CD8-positive, alpha-beta memory T cell (primary cell): ENCODE results near the gene ETS1. TPM values are rescaled to one million over a fixed set of nuclear protein-coding genes. Genes with fewer than 3 reads are reported as not detected.
A peak's percentile ranks its signal among the peaks of the same experiment; 100 is the strongest.

Experiments
- CTCF ChIA-PET: fragments of 350-600 bp; sonication (Branson Sonifier 250); formaldehyde crosslinking; loops from one replicate; lab custom pipeline; 2021; ENCODE audit warnings: antibody characterized with exemption; lab: Charles Lee
- POLR2A ChIA-PET: fragments of 350-600 bp; sonication (Branson Sonifier 250); formaldehyde crosslinking; loops from one replicate; lab custom pipeline; 2021; ENCODE audit warnings: antibody characterized with exemption; lab: Charles Lee
- DNase-seq, 5 donors: peaks; one replicate each; pipeline versions ENCODE4 v3.0.0 to v3.0.0-alpha.2; 2020 to 2022; ENCODE audit warnings: mixed read lengths in 1 of 5
- H3K27ac ChIP-seq: one replicate; pipeline ENCODE4 v1.7.0; 2013; ENCODE audit warnings: low read depth, mild to moderate bottlenecking, low read length, moderate library complexity
- H3K27me3 ChIP-seq: 2 replicates; pipeline ENCODE4 v1.7.0; 2013; ENCODE audit warnings: low read length, mild to moderate bottlenecking; ENCODE audit not compliant: insufficient read depth, poor library complexity, severe bottlenecking
- H3K36me3 ChIP-seq: 2 replicates; pipeline ENCODE4 v1.7.0; 2013; ENCODE audit warnings: mild to moderate bottlenecking, low read length, moderate library complexity; ENCODE audit not compliant: insufficient read depth
- H3K4me1 ChIP-seq: 2 replicates; pipeline ENCODE4 v1.7.0; 2013; ENCODE audit warnings: mild to moderate bottlenecking, low read length, moderate library complexity; ENCODE audit not compliant: insufficient read depth
- H3K4me3 ChIP-seq: 2 replicates; pipeline ENCODE4 v1.7.0; 2013; ENCODE audit warnings: mild to moderate bottlenecking, low read length
- H3K9me3 ChIP-seq: 2 replicates; pipeline ENCODE4 v1.7.0; 2013; ENCODE audit warnings: mild to moderate bottlenecking, low read length
- H3K27ac Mint-ChIP-seq, 8 donors: one replicate each; pipeline ENCODE4 v1.8.0; 2020 to 2021; ENCODE audit warnings: mixed read lengths in 8 of 8, mild to moderate bottlenecking in 6 of 8, inconsistent platforms in 3 of 8, moderate library complexity in 3 of 8
- H3K27me3 Mint-ChIP-seq, 2 donors: one replicate each; pipeline ENCODE4 v1.8.0; 2020 to 2021; ENCODE audit warnings: mixed read lengths in 2 of 2, mild to moderate bottlenecking in 1 of 2, moderate library complexity in 1 of 2
- H3K36me3 Mint-ChIP-seq, 3 donors: one replicate each; pipeline ENCODE4 v1.8.0; 2020 to 2021; ENCODE audit warnings: mixed read lengths in 3 of 3, inconsistent platforms in 1 of 3, mild to moderate bottlenecking in 1 of 3
- H3K4me1 Mint-ChIP-seq, 3 donors: one replicate each; pipeline ENCODE4 v1.8.0; 2020 to 2021; ENCODE audit warnings: mixed read lengths in 3 of 3, inconsistent platforms in 1 of 3, mild to moderate bottlenecking in 1 of 3
- H3K4me3 Mint-ChIP-seq, 7 donors: one replicate each; pipeline ENCODE4 v1.8.0; 2020 to 2021; ENCODE audit warnings: mixed read lengths in 7 of 7, mild to moderate bottlenecking in 6 of 7, moderate library complexity in 4 of 7, inconsistent platforms in 2 of 7
- H3K9me3 Mint-ChIP-seq, 5 donors: one replicate each; pipeline ENCODE4 v1.8.0; 2020 to 2022; ENCODE audit warnings: mixed read lengths in 5 of 5, mild to moderate bottlenecking in 3 of 5, moderate library complexity in 2 of 5, inconsistent platforms in 1 of 5
- polyA plus RNA-seq: library from polyadenylated mRNA; unstranded; fragments of 300-500 nt; fragmentation: Illumina TruSeq; gene quantifications from one replicate; pipeline ENCODE4 v1.2.3, GENCODE V29; 2021
- total RNA-seq, 2 experiments: library from RNA; stranded (reverse); gene quantifications; one replicate each; pipeline ENCODE4 v1.2.3, GENCODE V29; 2021

ETS1 gene
- total and polyA plus RNA-seq, 3 experiments from 2014 or later = 386 to 411 (median 405) TPM

DNA sequence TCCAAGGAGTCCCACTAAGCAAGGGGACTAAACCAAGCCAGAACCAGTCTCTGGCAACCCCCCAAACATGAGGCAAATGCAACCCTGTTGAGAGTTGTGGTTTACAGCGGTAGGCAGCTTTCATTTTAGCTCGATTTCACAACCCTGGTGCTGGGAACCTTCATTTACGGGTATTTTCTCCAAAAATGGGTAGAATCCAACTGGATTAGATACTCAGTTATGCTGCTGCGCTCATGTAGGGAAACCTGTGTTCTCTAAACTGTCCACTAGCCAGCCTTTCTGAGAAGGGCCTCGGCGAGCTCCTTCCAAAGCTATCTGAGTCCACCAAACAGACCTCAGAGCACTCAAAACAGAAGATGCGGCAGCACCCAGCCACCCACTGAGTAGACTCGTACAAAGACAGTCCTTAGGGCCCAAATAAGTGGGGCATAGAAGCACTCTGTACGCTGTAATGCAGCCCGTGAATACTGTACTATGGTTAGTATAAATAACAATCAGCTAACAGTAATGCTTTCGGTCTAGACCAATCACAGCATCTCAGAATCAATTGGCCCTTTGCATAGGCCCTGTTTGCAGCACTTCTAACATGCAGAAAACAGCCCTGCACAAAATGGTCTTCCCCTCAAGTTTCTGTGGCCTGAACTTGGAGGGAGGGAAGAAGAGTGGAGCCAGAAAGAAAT, 104.7 kb downstream of the ETS1 start:
- Mint-ChIP-seq H3K4me1 (peaks cover 96 to 99% (median 97%) of the 10 kb centered on the region in 3 donors), H3K27me3 (peaks cover 0 to 2% of the 10 kb centered on the region in 2 donors), H3K27ac (peak overlapping the region; percentile 82 to 99 (median 96)), H3K4me3 (peak overlapping the region; percentile 72 to 89 (median 81)), H3K9me3 (no peaks in the 10 kb centered on the region), H3K36me3 (peaks cover 50 to 94% (median 68%) of the 10 kb centered on the region in 3 donors)
- peak in 4 of 5 donors; percentile 57 to 83 (median 78) for DNase-seq
- no peaks in the 10 kb centered on the region for H3K9me3 ChIP-seq
- H3K4me3 ChIP-seq = peak overlapping the region; percentile 44
- ChIA-PET CTCF (interaction anchor here (1.0 to 3.1 kb wide), 14 partner anchors 10 to 193 kb away, joined by 3 to 13 read pairs (median 4); no protein-coding TSS in a partner anchor), POLR2A (interaction anchor here (0.5 to 2.0 kb wide), 20 partner anchors 8 to 443 kb away, joined by 3 to 15 read pairs (median 4); no protein-coding TSS in a partner anchor)
- H3K27me3 ChIP-seq = no peaks in the 10 kb centered on the region
- peaks cover 96% of the 10 kb centered on the region for H3K4me1 ChIP-seq
- peak overlapping the region; percentile 52 for H3K27ac ChIP-seq
- H3K36me3 ChIP-seq = peaks cover 84% of the 10 kb centered on the region

DNA sequence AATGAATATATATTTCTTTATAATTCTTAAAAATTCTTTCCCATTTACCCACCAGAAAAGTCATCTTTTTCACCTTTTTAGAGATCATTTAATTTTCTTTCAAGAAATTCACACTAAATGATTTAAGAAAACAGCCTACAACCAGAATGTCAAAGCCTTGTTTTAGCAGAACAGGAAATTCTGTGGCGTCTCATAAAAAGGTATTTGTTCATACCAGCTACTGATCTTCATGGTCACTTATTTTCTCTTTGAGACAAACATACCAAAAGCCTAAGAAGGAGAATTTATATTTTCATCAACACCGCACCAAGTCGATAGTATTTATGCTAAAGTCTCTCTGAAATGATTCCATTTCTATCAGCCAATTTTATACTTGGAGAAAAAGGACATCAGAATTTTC, 105.3 kb downstream of the ETS1 start:
- H3K4me3 Mint-ChIP-seq = peak overlapping the region; percentile 72 to 89 (median 81)
- H3K36me3 ChIP-seq = peaks cover 88% of the 10 kb centered on the region
- no peaks in the 10 kb centered on the region for H3K9me3 ChIP-seq
- ChIA-PET POLR2A (interaction anchor here (0.6 to 2.0 kb wide), 18 partner anchors 8 to 443 kb away, joined by 3 to 15 read pairs (median 4); no protein-coding TSS in a partner anchor), CTCF (interaction anchor here (1.0 to 3.1 kb wide), 12 partner anchors 9 to 192 kb away, joined by 3 to 13 read pairs (median 4); no protein-coding TSS in a partner anchor)
- DNase-seq = no peak
- peaks cover 99% of the 10 kb centered on the region for H3K4me1 ChIP-seq
- no peaks in the 10 kb centered on the region for H3K9me3 Mint-ChIP-seq
- H3K27me3 Mint-ChIP-seq = peaks cover 0 to 2% of the 10 kb centered on the region in 2 donors
- no peaks in the 10 kb centered on the region for H3K27me3 ChIP-seq
- peaks cover 98 to 100% (median 99%) of the 10 kb centered on the region in 3 donors for H3K4me1 Mint-ChIP-seq
- H3K36me3 Mint-ChIP-seq = peaks cover 50 to 98% (median 70%) of the 10 kb centered on the region in 3 donors
- peak overlapping the region; percentile 44 for H3K4me3 ChIP-seq
- peak overlapping the region; percentile 82 to 99 (median 96) for H3K27ac Mint-ChIP-seq
- peak overlapping the region; percentile 52 for H3K27ac ChIP-seq

DNA sequence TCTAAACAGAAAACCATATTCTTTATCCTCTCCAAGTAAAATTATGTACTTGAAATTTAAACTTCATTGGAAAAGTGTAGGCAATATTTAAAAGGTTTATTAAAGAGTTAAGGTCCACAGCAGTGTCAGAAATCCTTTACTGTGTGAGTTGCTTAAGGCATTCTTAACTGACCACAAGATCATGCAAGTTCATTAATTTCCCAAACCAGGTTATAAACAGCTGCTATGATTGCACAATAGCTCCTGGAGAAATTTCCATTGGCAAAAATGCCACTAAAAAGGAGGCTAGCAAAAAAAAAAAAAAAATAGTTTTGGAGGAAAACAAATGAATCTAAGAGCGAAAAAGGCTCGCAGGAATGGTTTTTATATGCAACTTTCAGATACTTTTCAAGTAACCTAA, 106.2 kb downstream of the ETS1 start:
- H3K4me1 ChIP-seq = peaks cover 98% of the 10 kb centered on the region

DNA sequence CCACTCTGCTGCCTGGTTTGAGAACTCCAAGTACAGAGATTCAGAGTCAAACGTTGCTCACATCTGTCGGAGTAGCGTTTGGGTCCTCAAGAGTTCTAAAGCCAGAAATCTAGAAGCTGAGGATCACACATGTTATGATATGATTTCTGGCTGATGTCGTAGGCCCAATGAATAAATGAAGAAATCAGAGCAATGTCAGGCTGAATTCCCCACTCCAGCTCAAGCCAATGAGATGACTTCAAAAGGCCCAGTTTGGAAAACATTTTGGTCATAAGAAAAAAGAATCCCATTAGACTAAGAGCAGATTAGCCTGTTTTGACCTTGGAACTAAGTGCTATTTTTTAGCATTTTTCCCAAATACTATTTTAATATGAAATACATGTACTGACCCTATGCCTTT, 106.7 kb downstream of the ETS1 start:
- Histone ChIP-seq H3K27ac (no peak overlapping the region), H3K36me3 (peaks cover 82% of the 10 kb centered on the region), H3K27me3 (no peaks in the 10 kb centered on the region), H3K4me1 (peaks cover 98% of the 10 kb centered on the region), H3K9me3 (no peaks in the 10 kb centered on the region), H3K4me3 (no peak overlapping the region)
- peak overlapping the region; percentile 46 to 84 (median 72) for H3K4me3 Mint-ChIP-seq
- ChIA-PET POLR2A (interaction anchor here (0.6 to 1.2 kb wide), 3 partner anchors 9 to 39 kb away, joined by 3 read pairs; no protein-coding TSS in a partner anchor), CTCF (interaction anchor here (0.7 to 1.5 kb wide), 5 partner anchors 12 to 270 kb away, joined by 3 to 5 read pairs (median 3); no protein-coding TSS in a partner anchor)
- H3K9me3 Mint-ChIP-seq = no peaks in the 10 kb centered on the region
- DNase-seq = no peak
- H3K27ac Mint-ChIP-seq = peak overlapping the region; percentile 84 to 99 (median 96)
- peaks cover 51 to 98% (median 64%) of the 10 kb centered on the region in 3 donors for H3K36me3 Mint-ChIP-seq
- peaks cover 0 to 2% of the 10 kb centered on the region in 2 donors for H3K27me3 Mint-ChIP-seq
- H3K4me1 Mint-ChIP-seq = peaks cover 98 to 100% (median 99%) of the 10 kb centered on the region in 3 donors

More for the DNA sequence above, 106.2 kb downstream of the ETS1 start:
- ChIA-PET CTCF (interaction anchor here (0.7 to 1.8 kb wide), 5 partner anchors 12 to 270 kb away, joined by 3 to 9 read pairs (median 3); no protein-coding TSS in a partner anchor), POLR2A (interaction anchor here (0.6 to 2.0 kb wide), 4 partner anchors 9 to 144 kb away, joined by 3 to 5 read pairs (median 4); no protein-coding TSS in a partner anchor)
- Histone ChIP-seq H3K27me3 (no peaks in the 10 kb centered on the region), H3K27ac (no peak overlapping the region), H3K4me3 (no peak overlapping the region), H3K9me3 (no peaks in the 10 kb centered on the region), H3K36me3 (peaks cover 82% of the 10 kb centered on the region)
- DNase-seq = no peak
- H3K27ac Mint-ChIP-seq = peak overlapping the region; percentile 84 to 99 (median 96)
- peaks cover 49 to 98% (median 67%) of the 10 kb centered on the region in 3 donors for H3K36me3 Mint-ChIP-seq
- H3K27me3 Mint-ChIP-seq = peaks cover 0 to 2% of the 10 kb centered on the region in 2 donors
- no peaks in the 10 kb centered on the region for H3K9me3 Mint-ChIP-seq
- peaks cover 98 to 100% (median 99%) of the 10 kb centered on the region in 3 donors for H3K4me1 Mint-ChIP-seq
- peak overlapping the region in 5 of 7 donors; percentile 44 to 86 (median 78) for H3K4me3 Mint-ChIP-seq

DNA sequence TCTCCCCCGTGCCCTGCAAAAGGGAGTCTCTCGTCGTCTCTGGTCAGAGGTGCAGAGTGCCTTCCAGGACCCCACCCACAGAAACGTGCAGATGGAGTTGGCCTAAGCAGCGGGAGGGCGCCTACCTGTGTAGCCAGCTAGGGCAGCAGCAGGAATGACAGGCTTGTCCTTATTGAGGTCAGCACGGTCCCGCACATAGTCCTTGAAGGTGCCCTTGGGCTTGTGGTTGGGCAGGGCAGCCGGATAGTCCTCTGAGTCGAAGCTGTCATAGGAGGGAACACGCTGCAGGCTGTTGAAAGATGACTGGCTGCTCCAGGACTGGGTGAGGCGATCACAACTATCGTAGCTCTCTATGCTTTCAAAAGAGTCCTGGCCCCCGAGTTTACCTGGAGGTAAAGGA, 107.3 kb downstream of the ETS1 start:
- peak overlapping the region; percentile 84 to 99 (median 96) for H3K27ac Mint-ChIP-seq
- no peak for DNase-seq
- POLR2A ChIA-PET = interaction anchor here (0.8 to 1.2 kb wide), 3 partner anchors 10 to 144 kb away, joined by 3 read pairs; no protein-coding TSS in a partner anchor

DNA sequence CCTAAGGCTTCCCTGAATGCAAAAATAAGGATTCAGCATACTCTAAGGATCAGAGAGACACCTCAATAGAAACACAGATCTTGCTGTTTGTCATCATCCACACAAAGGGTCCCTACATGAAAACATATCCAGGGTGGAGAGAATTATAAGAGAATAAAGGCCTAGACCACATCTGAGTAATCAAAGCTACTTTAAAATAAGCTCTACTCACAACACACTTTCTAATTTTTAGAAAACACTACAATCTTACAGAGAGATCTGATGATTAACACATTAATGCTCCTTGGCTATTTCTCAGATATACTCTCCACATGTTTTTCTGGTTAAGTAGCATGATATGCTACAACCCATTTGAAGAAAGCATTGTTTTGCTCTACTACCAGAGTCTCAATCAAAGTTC, 108.2 kb downstream of the ETS1 start:
- Histone ChIP-seq H3K9me3 (no peaks in the 10 kb centered on the region), H3K27me3 (no peaks in the 10 kb centered on the region), H3K4me3 (peak overlapping the region; percentile 23), H3K36me3 (peaks cover 71% of the 10 kb centered on the region), H3K27ac (no peak overlapping the region), H3K4me1 (peaks cover 96% of the 10 kb centered on the region)
- Mint-ChIP-seq H3K27me3 (peaks cover 0 to 3% of the 10 kb centered on the region in 2 donors), H3K9me3 (no peaks in the 10 kb centered on the region), H3K4me1 (peaks cover 97 to 100% (median 99%) of the 10 kb centered on the region in 3 donors), H3K4me3 (peak overlapping the region; percentile 48 to 84 (median 72)), H3K36me3 (peaks cover 53 to 97% (median 61%) of the 10 kb centered on the region in 3 donors), H3K27ac (peak overlapping the region; percentile 84 to 99 (median 96))
- no peak for DNase-seq
- POLR2A ChIA-PET = interaction anchor here (0.8 to 1.3 kb wide), 5 partner anchors 8 to 177 kb away, joined by 3 to 6 read pairs (median 4); no protein-coding TSS in a partner anchor
- CTCF ChIA-PET = interaction anchor here (0.8 to 1.7 kb wide), 7 partner anchors 11 to 189 kb away, joined by 3 to 4 read pairs (median 3); no protein-coding TSS in a partner anchor

More for the DNA sequence above, 107.3 kb downstream of the ETS1 start:
- Histone ChIP-seq H3K4me3 (peak overlapping the region; percentile 10), H3K4me1 (peaks cover 96% of the 10 kb centered on the region), H3K9me3 (no peaks in the 10 kb centered on the region), H3K36me3 (peaks cover 76% of the 10 kb centered on the region), H3K27me3 (no peaks in the 10 kb centered on the region), H3K27ac (peak overlapping the region; percentile 4)
- peak overlapping the region; percentile 46 to 84 (median 72) for H3K4me3 Mint-ChIP-seq
- no peaks in the 10 kb centered on the region for H3K9me3 Mint-ChIP-seq
- CTCF ChIA-PET = interaction anchor here (0.9 to 1.7 kb wide), 7 partner anchors 12 to 190 kb away, joined by 3 to 5 read pairs (median 3); no protein-coding TSS in a partner anchor
- peaks cover 97 to 100% (median 99%) of the 10 kb centered on the region in 3 donors for H3K4me1 Mint-ChIP-seq
- peaks cover 52 to 97% (median 61%) of the 10 kb centered on the region in 3 donors for H3K36me3 Mint-ChIP-seq
- peaks cover 0 to 2% of the 10 kb centered on the region in 2 donors for H3K27me3 Mint-ChIP-seq

DNA sequence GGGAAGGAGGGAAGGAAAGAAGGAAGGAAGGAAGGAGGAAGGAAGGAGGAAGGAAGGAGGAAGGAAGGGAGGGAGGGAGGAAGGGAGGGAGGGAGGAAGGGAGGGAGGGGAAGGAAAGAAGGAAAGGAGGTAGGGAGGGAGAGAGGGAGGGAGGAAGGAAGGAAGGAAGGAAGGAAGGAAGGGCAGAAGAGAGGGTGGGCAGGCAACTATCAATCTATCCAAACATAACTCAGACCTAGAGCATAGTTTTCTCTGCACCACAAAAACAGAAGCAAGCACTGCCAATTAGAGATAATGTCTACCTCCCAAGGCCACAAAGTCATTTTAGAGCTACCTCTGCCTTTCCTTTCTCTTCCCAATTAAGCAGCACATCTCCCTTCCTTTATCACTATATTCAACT, 109.1 kb downstream of the ETS1 start:
- Mint-ChIP-seq H3K27ac (peak overlapping the region; percentile 84 to 99 (median 96)), H3K36me3 (peaks cover 51 to 97% (median 61%) of the 10 kb centered on the region in 3 donors), H3K4me3 (peak overlapping the region; percentile 14 to 80 (median 72)), H3K9me3 (no peaks in the 10 kb centered on the region), H3K27me3 (peaks cover 0 to 3% of the 10 kb centered on the region in 2 donors), H3K4me1 (peaks cover 97 to 100% (median 99%) of the 10 kb centered on the region in 3 donors)
- Histone ChIP-seq H3K4me1 (peaks cover 96% of the 10 kb centered on the region), H3K4me3 (peak overlapping the region; percentile 23), H3K27ac (peak overlapping the region; percentile 60), H3K9me3 (no peaks in the 10 kb centered on the region), H3K27me3 (no peaks in the 10 kb centered on the region), H3K36me3 (peaks cover 71% of the 10 kb centered on the region)
- ChIA-PET POLR2A (interaction anchor here (1.0 to 1.3 kb wide), 3 partner anchors 9 to 176 kb away, joined by 3 to 6 read pairs (median 4); no protein-coding TSS in a partner anchor), CTCF (interaction anchor here (1.1 to 1.7 kb wide), 3 partner anchors 19 to 188 kb away, joined by 3 to 4 read pairs (median 3); no protein-coding TSS in a partner anchor)
- no peak for DNase-seq
